ENCODE data around the gene PLCL1. TPM values are rescaled to one million over a fixed set of nuclear protein-coding genes. Genes with fewer than 3 reads are reported as not detected.

Gene PLCL1
- total RNA-seq, 4 donors from 2014 or later = 6.6 to 10.8 (median 8.3) TPM

- no peak for TF ChIP-seq CTCF (IDR thresholded peaks at IDR 0.05; ENCODE audit: low read depth)
Measured at GRCh38 chr2:197986977-197987376, 182.6 kb downstream of the PLCL1 start.

GRCh38 chr2:197990356-197990755 lies 186.0 kb downstream of the PLCL1 start:
- no peak for TF ChIP-seq CTCF (IDR thresholded peaks at IDR 0.05; ENCODE audit: low read depth)

GRCh38 chr2:197992482-197993133 lies 188.2 kb downstream of the PLCL1 start:
- TF ChIP-seq CTCF (IDR thresholded peaks at IDR 0.05; ENCODE audit: low read depth) = no peak

DNA sequence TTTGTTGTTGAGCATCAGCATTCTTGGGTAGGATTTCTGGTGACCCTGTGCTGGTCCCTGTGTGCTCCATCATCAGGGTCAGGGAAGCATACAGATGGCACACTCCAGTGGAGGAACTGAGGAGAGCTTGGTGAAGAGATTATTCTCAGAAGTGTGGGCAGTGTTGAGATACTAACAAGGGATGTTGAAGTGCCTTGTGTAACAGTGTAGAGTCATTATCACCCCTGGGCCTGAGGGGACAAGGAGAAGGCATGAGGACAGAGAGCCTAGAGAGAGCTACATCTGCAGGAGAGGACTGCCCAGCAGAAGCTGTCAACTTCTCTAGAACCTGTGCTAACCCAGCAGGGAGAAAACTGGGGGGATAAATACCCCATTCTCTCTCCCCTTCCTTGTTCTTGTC lies 189.0 kb downstream of the PLCL1 start:
- TF ChIP-seq CTCF (IDR thresholded peaks at IDR 0.05; ENCODE audit: low read depth) = no peak

GRCh38 chr2:197993830-197994229 lies 189.4 kb downstream of the PLCL1 start:
- no peak for TF ChIP-seq CTCF (IDR thresholded peaks at IDR 0.05; ENCODE audit: low read depth)

GRCh38 chr2:197994751-197995150 lies 190.4 kb downstream of the PLCL1 start:
- TF ChIP-seq CTCF (IDR thresholded peaks at IDR 0.05; ENCODE audit: low read depth) = no peak

- TF ChIP-seq CTCF (IDR thresholded peaks at IDR 0.05; ENCODE audit: low read depth) = no peak
Measured at GRCh38 chr2:197996583-197996982, 192.2 kb downstream of the PLCL1 start.
